ENCODE measurements around the gene RAVER1. TPM values are rescaled to one million over a fixed set of nuclear protein-coding genes. Genes with fewer than 3 reads are reported as not detected.
A peak's percentile ranks its signal among the peaks of the same experiment; 100 is the strongest.

The RAVER1 gene
- total and polyA plus RNA-seq, 10 of the 15 experiments (the other 5 are each of a cell fraction or from before 2014, with no cell fraction given): 0.03 to 87.0 (median 12.1) TPM

- TF ChIP-seq EP300 (IDR thresholded peaks at IDR 0.05; ENCODE audit: borderline replicate concordance in 1 of 2, control insufficient read depth in 1 of 2, low read depth in 2 of 2, low read length in 2 of 2) (no peak), STAT3 (IDR thresholded peaks at IDR 0.05; ENCODE audit: low read depth, low read length) (no peak), ZNF207 (IDR thresholded peaks at IDR 0.05; ENCODE audit: borderline replicate concordance) (no peak)
These were observed 27.0 kb downstream of the RAVER1 start (continued) for GRCh38 chr19:10306327-10306726.

GRCh38 chr19:10305139-10305806 is 28.1 kb downstream of the RAVER1 start:
- Histone ChIP-seq H3K27me3 (replicated peaks in 1 of 2; ENCODE audit: control insufficient read depth in 2 of 2, insufficient read depth in 2 of 2, low read length in 1 of 2) (no peaks in the 10 kb centered on the region), H3K79me2 (ENCODE audit: control insufficient read depth, insufficient read depth, low read length) (no peaks in the 10 kb centered on the region), H4K20me1 (ENCODE audit: control insufficient read depth, insufficient read depth) (no peaks in the 10 kb centered on the region), H3K4me2 (ENCODE audit: control insufficient read depth, insufficient read depth) (no peak overlapping the region), H3K9ac (ENCODE audit: control insufficient read depth, insufficient read depth, low read length) (no peak overlapping the region), H3K36me3 (ENCODE audit: control insufficient read depth in 2 of 2, insufficient read depth in 2 of 2, low read length in 1 of 2) (no peaks in the 10 kb centered on the region), H3K4me3 (no peak overlapping the region), H3K9me3 (replicated peaks; ENCODE audit: control insufficient read depth, insufficient read depth, low read length) (no peaks in the 10 kb centered on the region), H3K4me1 (ENCODE audit: control insufficient read depth, insufficient read depth, low read length) (no peaks in the 10 kb centered on the region), H3K27ac (ENCODE audit: control insufficient read depth, insufficient read depth) (no peak overlapping the region), H2AFZ (ENCODE audit: control insufficient read depth, low read depth, low read length) (no peak overlapping the region)
- ChIA-PET CTCF (no interaction called here), RAD21 (ENCODE audit: unreplicated experiment) (no interaction called here), SMC1A (ENCODE audit: uncharacterized antibody, unreplicated experiment) (no interaction called here), POLR2A (no interaction called here)
- TF ChIP-seq HDGF (IDR thresholded peaks at IDR 0.05) (no peak), NR2F1 (conservative IDR thresholded peaks at IDR 0.05) (peak; percentile 53), RB1 (IDR thresholded peaks at IDR 0.05; ENCODE audit: borderline replicate concordance) (no peak), ZSCAN29 (IDR thresholded peaks at IDR 0.05) (no peak), FOXK2 (IDR thresholded peaks at IDR 0.05) (no peak), MTA3 (IDR thresholded peaks at IDR 0.05; ENCODE audit: borderline replicate concordance, low read length) (no peak), NKRF (conservative IDR thresholded peaks at IDR 0.05) (no peak), DPF2 (IDR thresholded peaks at IDR 0.05) (no peak), NR2C1 (IDR thresholded peaks at IDR 0.05) (peak; percentile 74), NR2C2 (IDR thresholded peaks at IDR 0.05; ENCODE audit: borderline replicate concordance, control insufficient read depth, insufficient read length, low read depth) (peak; percentile 41), ZBTB11 (CRISPR knock-in tag; IDR thresholded peaks at IDR 0.05) (no peak)
- in situ Hi-C loops (cut with MboI) (no loop called here), intact Hi-C loops (cut with micrococcal nuclease; ENCODE audit: unreplicated experiment) (no loop called here)
- DNase-seq (ENCODE audit: low read depth, low spot score) (no peak), ATAC-seq (no peak), FAIRE-seq (no peak)
- WGBS (ENCODE audit: insufficient coverage, insufficient replicate concordance, low lambda C conversion rate, missing lambda C conversion rate): 68% methylated on average over 17 of the region's 17 CpGs
- BruUV-seq (replicated peaks): no TSS peak

Data from GM12878 (cell line).